Glutamatergic neuron (in vitro differentiated cells): ENCODE measurements around the gene SPATA17. TPM values are rescaled to one million over a fixed set of nuclear protein-coding genes. Genes with fewer than 3 reads are reported as not detected.

Experiments used
- DNase-seq: peaks from one replicate; pipeline ENCODE4 v3.0.0; 2022
- H3K27ac Mint-ChIP-seq: one replicate; pipeline ENCODE4 v1.8.0; 2020; ENCODE audit warnings: mild to moderate bottlenecking, mixed read lengths, inconsistent platforms; ENCODE audit not compliant: unreplicated experiment
- H3K27me3 Mint-ChIP-seq: one replicate; pipeline ENCODE4 v1.8.0; 2020; ENCODE audit warnings: mild to moderate bottlenecking, moderate library complexity, mixed read lengths, inconsistent platforms; ENCODE audit not compliant: unreplicated experiment
- H3K36me3 Mint-ChIP-seq: one replicate; pipeline ENCODE4 v1.8.0; 2020; ENCODE audit warnings: mild to moderate bottlenecking, mixed read lengths, inconsistent platforms; ENCODE audit not compliant: unreplicated experiment
- H3K4me1 Mint-ChIP-seq: one replicate; pipeline ENCODE4 v1.8.0; 2020; ENCODE audit warnings: mild to moderate bottlenecking, low read depth, mixed read lengths, inconsistent platforms; ENCODE audit not compliant: unreplicated experiment
- H3K4me3 Mint-ChIP-seq: one replicate; pipeline ENCODE4 v1.8.0; 2020; ENCODE audit warnings: mild to moderate bottlenecking, mixed read lengths, inconsistent platforms; ENCODE audit not compliant: unreplicated experiment
- H3K9me3 Mint-ChIP-seq: one replicate; pipeline ENCODE4 v1.8.0; 2020; ENCODE audit warnings: mild to moderate bottlenecking, moderate library complexity, mixed read lengths, inconsistent platforms; ENCODE audit not compliant: unreplicated experiment
- total RNA-seq: library from RNA; stranded (reverse); fragmentation: NEBNext Ultra II Directional; extraction: Animal tissue kit (Norgen Biotek cat#: 25700); gene quantifications from one replicate; pipeline ENCODE4 v1.2.1, GENCODE V29; 2021; ENCODE audit not compliant: unreplicated experiment
- TF ChIP-seq, protein P1 (sequence below): fragments of 200-600 bp; sonication (generic); IDR thresholded peaks from one replicate; pipeline ENCODE4 v1.5.0; 2021; ENCODE audit not compliant: partially characterized antibody, unreplicated experiment

The SPATA17 gene
- total RNA-seq, 1 donor from 2014 or later = 0.78 TPM

DNA sequence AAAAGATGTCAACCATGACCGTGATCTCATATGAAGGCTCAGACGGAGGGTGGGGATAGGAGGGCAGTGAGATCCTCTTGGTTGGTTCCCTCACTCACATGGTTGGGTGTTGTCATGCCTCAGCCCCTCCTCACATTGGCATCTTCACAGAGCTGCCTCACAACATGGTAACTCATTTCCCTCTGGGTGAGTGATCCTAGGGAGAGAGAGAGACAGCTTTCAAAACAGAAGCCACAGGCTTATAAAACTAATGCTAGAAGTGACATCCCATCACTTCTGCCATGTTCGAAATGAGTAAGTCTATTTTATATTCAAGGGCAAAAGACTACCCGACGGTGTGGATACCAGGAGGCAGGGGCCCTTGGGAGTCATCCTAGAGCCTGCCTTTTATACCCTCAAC is 145.5 kb downstream of the SPATA17 start:
- no peak overlapping the region for H3K27ac Mint-ChIP-seq

DNA sequence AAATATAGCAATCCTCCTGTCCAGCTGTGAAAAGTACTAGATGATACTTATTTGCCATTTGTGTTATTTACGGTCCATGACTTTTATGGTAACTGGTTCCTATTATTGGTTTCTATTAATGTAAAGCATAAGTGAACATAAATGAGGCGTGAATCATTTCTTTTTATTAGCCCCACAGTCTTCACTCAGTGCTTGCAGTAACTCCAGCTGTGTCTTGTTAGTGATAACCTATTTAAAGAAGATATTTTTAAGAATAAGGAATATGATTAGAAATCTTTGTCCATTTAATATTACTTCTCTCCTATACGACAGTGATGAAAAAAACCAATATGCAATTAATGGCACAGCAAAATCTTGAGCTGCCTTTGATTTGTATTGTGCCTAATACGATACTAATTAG is 149.9 kb downstream of the SPATA17 start:
- Mint-ChIP-seq H3K36me3 (no peaks in the 10 kb centered on the region), H3K27me3 (no peaks in the 10 kb centered on the region), H3K27ac (no peak overlapping the region), H3K4me3 (no peak overlapping the region), H3K4me1 (no peaks in the 10 kb centered on the region), H3K9me3 (peaks cover 1% of the 10 kb centered on the region)
- TF ChIP-seq, protein P1, sequence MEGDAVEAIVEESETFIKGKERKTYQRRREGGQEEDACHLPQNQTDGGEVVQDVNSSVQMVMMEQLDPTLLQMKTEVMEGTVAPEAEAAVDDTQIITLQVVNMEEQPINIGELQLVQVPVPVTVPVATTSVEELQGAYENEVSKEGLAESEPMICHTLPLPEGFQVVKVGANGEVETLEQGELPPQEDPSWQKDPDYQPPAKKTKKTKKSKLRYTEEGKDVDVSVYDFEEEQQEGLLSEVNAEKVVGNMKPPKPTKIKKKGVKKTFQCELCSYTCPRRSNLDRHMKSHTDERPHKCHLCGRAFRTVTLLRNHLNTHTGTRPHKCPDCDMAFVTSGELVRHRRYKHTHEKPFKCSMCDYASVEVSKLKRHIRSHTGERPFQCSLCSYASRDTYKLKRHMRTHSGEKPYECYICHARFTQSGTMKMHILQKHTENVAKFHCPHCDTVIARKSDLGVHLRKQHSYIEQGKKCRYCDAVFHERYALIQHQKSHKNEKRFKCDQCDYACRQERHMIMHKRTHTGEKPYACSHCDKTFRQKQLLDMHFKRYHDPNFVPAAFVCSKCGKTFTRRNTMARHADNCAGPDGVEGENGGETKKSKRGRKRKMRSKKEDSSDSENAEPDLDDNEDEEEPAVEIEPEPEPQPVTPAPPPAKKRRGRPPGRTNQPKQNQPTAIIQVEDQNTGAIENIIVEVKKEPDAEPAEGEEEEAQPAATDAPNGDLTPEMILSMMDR = no peak
- no peak for DNase-seq

More for the DNA sequence above, 145.5 kb downstream of the SPATA17 start:
- TF ChIP-seq, protein P1 = no peak
- H3K4me3 Mint-ChIP-seq = no peak overlapping the region
- H3K4me1 Mint-ChIP-seq = no peaks in the 10 kb centered on the region
- no peak for DNase-seq
- H3K27me3 Mint-ChIP-seq = no peaks in the 10 kb centered on the region
- H3K9me3 Mint-ChIP-seq = peaks cover 1% of the 10 kb centered on the region
- H3K36me3 Mint-ChIP-seq = no peaks in the 10 kb centered on the region

DNA sequence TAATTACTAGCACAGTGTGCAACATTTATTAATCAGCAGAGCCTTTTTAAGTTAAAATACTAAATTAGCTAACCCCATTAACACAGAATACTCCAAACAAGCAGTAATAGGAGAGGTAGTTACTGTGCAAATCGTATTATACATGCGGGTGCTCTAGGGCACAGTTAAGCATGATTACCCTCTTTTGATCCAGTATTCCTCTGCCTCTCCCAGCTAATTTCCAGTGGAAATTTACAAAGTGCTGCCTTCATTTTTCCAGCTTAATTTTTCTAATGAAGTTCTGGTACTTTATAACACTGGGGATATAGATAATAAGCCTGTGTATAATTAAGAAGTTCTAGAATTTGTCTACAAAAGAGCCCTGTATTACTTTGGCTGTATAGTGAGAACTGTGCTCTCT is 159.9 kb downstream of the SPATA17 start:
- Mint-ChIP-seq H3K27ac (no peak overlapping the region), H3K27me3 (no peaks in the 10 kb centered on the region)

DNA sequence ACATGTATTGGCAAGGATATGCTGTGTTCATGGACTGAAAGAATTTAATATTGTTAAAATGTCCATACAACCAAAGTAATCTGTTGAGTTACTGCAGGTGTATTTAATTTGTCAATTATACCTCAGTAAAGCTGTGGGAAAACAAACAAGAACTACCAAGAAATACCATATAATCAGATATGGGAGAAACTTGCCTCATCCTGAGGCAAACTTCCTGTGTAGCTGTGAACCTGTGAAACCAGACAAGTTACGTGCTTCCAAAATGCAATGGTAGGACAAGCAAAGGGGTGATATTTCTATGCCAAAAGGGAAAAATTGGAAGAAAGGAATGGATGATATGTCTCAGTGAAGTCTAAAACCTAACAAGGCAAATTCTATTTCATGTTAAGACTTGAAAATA is 174.6 kb downstream of the SPATA17 start:
- Mint-ChIP-seq H3K27ac (no peak overlapping the region), H3K4me1 (no peaks in the 10 kb centered on the region)

More for the DNA sequence above, 159.9 kb downstream of the SPATA17 start:
- no peak for DNase-seq
- no peaks in the 10 kb centered on the region for H3K4me1 Mint-ChIP-seq
- H3K36me3 Mint-ChIP-seq = no peaks in the 10 kb centered on the region
- no peaks in the 10 kb centered on the region for H3K9me3 Mint-ChIP-seq
- no peak overlapping the region for H3K4me3 Mint-ChIP-seq
- TF ChIP-seq, protein P1 = no peak

DNA sequence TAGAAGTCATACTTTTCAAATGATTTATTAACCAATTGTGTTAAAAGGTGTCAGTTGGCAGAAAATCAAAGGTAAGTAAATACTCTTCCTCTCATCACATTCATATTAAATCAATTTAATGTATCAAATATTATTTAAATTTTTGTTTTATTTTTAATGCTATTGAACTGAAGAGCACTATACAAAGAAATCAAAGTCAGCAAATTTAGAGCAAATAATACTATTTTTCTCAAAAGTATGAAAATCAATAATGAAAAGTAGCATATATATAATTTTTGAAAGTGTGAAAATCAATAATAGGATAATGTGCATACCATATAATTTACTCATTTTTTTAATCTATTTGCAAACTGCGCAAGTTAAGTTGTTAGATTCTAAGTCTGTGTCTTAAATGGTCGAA is 181.0 kb downstream of the SPATA17 start:
- Mint-ChIP-seq H3K9me3 (no peaks in the 10 kb centered on the region), H3K36me3 (no peaks in the 10 kb centered on the region), H3K27ac (no peak overlapping the region), H3K4me3 (no peak overlapping the region), H3K4me1 (no peaks in the 10 kb centered on the region), H3K27me3 (no peaks in the 10 kb centered on the region)
- no peak for DNase-seq
- TF ChIP-seq, protein P1 = no peak

More for the DNA sequence above, 174.6 kb downstream of the SPATA17 start:
- TF ChIP-seq, protein P1 = no peak
- DNase-seq = no peak
- Mint-ChIP-seq H3K36me3 (no peaks in the 10 kb centered on the region), H3K27me3 (no peaks in the 10 kb centered on the region), H3K9me3 (no peaks in the 10 kb centered on the region), H3K4me3 (no peak overlapping the region)
